DMS114 treated with DMSO at 0.1 percent for 48 hours (cell line): ENCODE data around the gene HACD2.

Source experiments
- DNase-seq: peaks from one replicate; lab custom pipeline; 2025; ENCODE audit not compliant: unreplicated experiment; lab: John Stamatoyannopoulos, UW

The HACD2 gene, protein sequence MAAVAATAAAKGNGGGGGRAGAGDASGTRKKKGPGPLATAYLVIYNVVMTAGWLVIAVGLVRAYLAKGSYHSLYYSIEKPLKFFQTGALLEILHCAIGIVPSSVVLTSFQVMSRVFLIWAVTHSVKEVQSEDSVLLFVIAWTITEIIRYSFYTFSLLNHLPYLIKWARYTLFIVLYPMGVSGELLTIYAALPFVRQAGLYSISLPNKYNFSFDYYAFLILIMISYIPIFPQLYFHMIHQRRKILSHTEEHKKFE

DNA sequence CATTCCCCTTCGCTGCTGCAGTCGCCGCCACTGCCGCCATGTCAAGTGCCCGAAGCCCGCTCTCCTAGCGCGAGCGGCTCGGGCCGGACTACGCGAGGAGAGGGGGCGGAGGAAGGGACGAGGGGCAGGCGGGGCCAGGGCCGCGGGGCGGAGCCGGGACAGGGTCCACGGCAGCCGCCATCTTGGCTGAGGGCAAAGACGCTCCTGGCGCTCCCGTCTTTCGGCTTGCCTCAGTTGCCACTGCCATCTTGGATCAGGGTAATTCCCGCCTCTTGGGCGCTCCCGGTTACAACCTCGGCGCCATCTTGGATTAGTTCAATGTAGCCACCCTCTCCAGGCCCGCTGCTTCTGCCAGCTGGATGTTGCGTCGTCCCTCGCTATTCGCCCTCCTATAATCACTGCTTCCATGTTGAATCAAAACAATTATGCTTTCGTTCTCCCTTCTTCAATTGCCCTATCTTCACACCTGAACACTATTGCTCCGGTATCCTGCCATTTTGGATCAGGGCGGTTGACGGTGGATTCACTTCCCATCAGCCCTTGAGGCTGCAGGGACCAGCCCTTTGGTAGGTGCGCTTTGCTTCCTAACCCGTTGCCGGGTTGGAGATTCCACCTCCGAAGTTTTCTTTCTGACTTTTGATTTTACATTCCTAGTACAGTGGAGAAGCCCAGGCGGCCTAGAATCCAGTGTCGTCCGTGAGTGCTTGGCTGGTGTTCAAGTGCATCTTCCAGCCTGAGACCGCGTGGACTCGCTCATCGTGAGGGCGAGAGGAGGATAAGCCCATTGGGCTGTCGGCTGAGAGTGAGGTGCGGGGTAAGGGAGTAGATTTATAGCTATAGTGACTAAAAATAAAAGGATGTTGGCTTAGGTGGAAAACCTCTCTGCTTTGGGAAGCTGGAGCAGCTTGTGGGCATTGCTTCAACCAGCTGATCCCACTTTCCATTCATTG is at the start of gene HACD2:
Gene HACD2 (minus strand): TSS at position 66 of the 950 bp plus-strand sequence. CDS start 26 bp downstream, at position 40.
- peak; percentile 94 for DNase-seq

- no peak for DNase-seq
Measured at GRCh38 chr3:123634149-123635051, 49.5 kb upstream of the HACD2 start.

DNA sequence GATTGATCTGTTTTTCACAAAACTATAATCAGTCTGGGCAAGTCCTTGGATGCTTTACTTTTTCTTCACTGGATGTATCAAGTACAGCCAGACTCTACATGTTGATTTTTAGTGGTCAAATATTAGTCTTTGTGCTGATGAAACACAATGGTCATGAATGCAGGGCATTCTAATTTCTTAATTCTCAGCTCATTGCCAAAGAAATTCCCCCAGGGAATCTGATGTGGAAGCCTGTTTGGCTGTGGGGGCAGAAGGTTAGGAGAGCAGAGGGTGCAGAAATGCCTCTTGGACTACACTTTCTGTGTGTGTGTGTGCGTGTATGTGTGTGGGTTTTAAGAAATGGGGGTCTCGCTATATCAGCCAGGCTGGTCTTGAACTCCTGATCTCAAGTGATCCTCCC is 48.7 kb upstream of the HACD2 start:
- DNase-seq: no peak

GRCh38 chr3:123632161-123632655 is 47.4 kb upstream of the HACD2 start:
- no peak for DNase-seq

GRCh38 chr3:123629747-123630047 is 44.8 kb upstream of the HACD2 start:
- no peak for DNase-seq

- DNase-seq: no peak
Measured at GRCh38 chr3:123628996-123629746, 44.3 kb upstream of the HACD2 start.

DNA sequence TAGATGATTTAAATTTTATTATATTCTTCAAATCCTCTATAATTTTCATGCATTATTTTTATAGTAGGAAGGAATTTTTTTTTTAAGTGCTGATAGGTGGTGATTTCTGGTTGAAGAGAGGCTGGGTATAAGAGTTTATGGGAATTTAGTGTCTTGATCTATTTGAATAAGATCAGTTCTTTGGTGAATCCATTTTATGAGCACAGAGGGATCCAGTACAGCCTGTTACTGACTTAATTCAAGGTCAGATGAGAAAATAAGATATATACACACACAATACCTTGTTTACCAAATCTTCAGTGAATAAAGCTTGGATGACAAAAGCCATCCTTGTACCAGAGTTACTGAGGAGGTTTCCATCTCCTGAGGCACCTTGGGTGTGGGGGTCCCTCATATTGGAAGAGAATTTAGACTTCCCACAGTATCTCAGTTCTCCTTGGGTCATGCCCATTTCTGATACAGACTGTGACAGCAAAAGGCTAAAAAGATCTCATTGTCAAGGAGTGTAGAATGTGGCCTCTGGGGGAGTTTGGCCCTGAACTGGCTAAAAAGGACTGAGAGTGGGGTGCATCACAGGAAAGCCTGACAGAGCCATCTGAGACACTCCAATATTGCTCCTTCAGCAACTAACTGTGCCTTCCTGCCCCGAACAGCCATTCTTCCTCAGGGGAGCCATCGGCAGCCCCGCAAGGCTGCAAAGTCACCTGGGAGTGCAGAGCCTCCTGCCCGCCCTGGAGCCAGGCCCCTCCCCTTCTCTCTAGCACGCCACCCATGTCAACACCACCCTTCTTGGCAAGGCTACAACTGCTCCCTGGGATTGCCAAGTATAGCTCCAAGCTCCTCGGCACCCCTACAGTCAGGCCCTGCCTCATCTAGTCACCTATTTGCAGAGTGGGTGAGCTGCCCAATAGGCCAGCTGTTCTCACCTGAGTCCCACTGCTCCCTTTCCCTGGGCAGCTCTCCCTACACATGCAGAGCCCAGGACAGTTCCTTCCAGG is 43.1 kb upstream of the HACD2 start:
- no peak for DNase-seq

DNA sequence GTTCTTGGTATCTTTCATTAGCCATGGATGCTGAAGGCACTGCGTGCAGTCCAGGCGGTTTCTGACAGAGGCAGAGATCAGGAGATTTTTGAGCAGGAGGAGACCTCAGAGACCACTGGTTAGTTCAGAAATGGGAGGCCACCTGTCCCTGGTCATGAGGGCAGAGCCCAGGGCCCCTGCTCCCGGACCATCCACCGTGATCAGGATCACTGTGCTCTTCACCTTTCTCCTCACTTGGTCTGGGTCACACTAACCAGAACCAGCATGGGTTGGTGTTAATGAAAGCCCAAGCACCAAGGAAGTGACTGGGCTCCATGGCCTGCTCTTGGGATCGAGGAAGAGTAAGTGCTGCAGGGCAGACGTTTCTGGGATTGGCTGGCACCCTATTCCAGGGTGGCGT is 42.0 kb upstream of the HACD2 start:
- DNase-seq: no peak

- DNase-seq: no peak
Measured at GRCh38 chr3:123624302-123624701, 39.4 kb upstream of the HACD2 start.

DNA sequence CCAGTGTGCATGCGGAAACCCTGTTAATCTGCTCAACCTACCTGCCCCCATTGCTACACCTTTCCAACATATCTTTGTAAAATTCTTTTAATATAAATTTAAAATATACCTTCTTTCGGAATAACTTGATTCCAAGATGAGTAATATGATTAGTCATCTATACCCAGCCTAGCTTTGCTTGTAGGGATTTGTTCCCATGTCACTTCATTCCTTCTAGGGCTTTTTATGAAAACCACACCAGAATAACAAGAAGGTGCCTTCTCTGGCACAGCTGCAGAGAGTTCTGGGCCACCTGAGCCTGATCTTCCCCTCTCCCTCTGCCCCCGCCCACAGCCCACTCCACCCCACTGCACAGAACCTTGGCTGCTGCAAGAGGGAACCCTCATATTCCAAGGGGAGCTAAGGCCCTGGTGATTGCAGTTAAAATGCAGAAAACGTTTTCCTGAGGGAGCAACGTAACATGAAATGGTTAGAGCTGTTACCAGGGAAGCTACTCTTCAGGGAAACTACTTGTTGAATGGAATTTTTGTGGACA is 38.6 kb upstream of the HACD2 start:
- no peak for DNase-seq

- DNase-seq: no peak
Measured at GRCh38 chr3:123622766-123623165, 37.9 kb upstream of the HACD2 start.

GRCh38 chr3:123621850-123622189 is 37.0 kb upstream of the HACD2 start:
- DNase-seq: no peak

DNA sequence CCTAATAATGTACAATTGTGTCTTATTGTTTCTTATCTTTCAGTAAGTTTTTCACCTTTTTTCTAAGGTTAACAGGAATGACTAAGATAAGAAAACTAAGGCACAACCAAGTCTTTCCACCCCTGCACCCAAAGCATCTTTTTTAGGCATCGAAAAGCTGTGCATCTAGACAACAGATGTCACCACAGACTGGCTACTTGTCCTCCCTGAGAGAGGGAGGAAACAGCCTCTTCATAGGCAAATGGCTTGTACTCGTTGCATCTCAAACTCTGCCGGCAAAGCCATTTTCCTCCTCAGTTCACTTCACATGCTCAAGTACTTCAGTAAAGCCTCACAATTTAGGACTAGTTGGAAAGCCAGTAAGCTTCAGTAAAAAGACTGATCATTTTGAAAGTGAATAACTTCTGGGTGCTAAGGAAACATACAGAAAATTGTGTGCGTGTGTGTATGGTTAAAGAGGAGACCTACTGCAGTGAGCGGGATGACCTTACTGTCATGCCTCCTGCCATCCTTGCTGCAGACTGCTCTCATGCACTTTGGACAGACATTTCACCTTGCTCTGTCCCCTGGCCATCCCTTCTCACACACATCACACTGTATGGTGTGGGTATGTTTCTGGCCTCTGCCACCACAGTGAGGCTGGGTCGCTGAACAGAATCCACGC is 36.5 kb upstream of the HACD2 start:
- no peak for DNase-seq

GRCh38 chr3:123620343-123620742 is 35.5 kb upstream of the HACD2 start:
- DNase-seq: no peak

- DNase-seq: no peak
Measured at GRCh38 chr3:123618768-123619484, 34.1 kb upstream of the HACD2 start.

GRCh38 chr3:123618076-123618708 is 33.3 kb upstream of the HACD2 start:
- DNase-seq: no peak

- no peak for DNase-seq
Measured at GRCh38 chr3:123616593-123616992, 31.7 kb upstream of the HACD2 start.
